ENCODE data around the gene IFI27. TPM values are rescaled to one million over a fixed set of nuclear protein-coding genes. Genes with fewer than 3 reads are reported as not detected.

Gene IFI27
- polyA plus RNA-seq, 1 of the 3 experiments (the other 2 are of a cell fraction), result 1.2 TPM

GRCh38 chr14:94077111-94077821, 33.3 kb upstream of the IFI27 start:
- peaks cover 95% of the 10 kb centered on the region for H3K79me2 ChIP-seq (ENCODE audit: insufficient read depth)
- no peak for DNase-seq
- H3K9me3 ChIP-seq, result peaks cover 18% of the 10 kb centered on the region; the same call in 1 of the 2 replicates
- peaks cover 33 to 40% of the 10 kb centered on the region in 2 experiments for H3K36me3 ChIP-seq (replicated peaks in 1 of 2; ENCODE audit: control insufficient read depth in 1 of 2, insufficient read depth in 2 of 2, low read length in 1 of 2)
- H3K9ac ChIP-seq, result no peak overlapping the region
- no peak overlapping the region for H3K27ac ChIP-seq (ENCODE audit: low read depth in 2 of 2, low read length in 1 of 2)
- H3F3A ChIP-seq (replicated peaks; ENCODE audit: insufficient read depth), result peaks cover 9% of the 10 kb centered on the region
- H3K9me2 ChIP-seq, result no peaks in the 10 kb centered on the region
- H3K4me1 ChIP-seq (ENCODE audit: control insufficient read depth in 1 of 2, insufficient read depth in 2 of 2, low read depth in 1 of 2, low read length in 1 of 2), result peaks cover 12 to 30% of the 10 kb centered on the region in 2 experiments; a peak in 3 of 4 replicates
- H2AFZ ChIP-seq (ENCODE audit: low read depth), result no peak overlapping the region
- ChIA-PET POLR2A (no interaction called here), CTCF (interaction anchor here (0.7 to 1.2 kb wide), 2 partner anchors 11 to 59 kb away, joined by 3 read pairs; no protein-coding TSS in a partner anchor)
- no peak overlapping the region; a peak in 1 of 4 replicates for H3K4me3 ChIP-seq (ENCODE audit: low read depth in 2 of 2, low read length in 1 of 2)
- WGBS (ENCODE audit: low lambda C conversion rate), result 59% methylated on average over 6 of the region's 7 CpGs
- no peak for TF ChIP-seq FOXM1 (IDR thresholded peaks at IDR 0.05; ENCODE audit: low read depth)
- TF ChIP-seq RCOR1 (IDR thresholded peaks at IDR 0.05; ENCODE audit: low read length), result no peak
- TF ChIP-seq TAF1 (IDR thresholded peaks at IDR 0.05; ENCODE audit: borderline replicate concordance, low read depth, low read length), result no peak
- TF ChIP-seq FOSL2 (IDR thresholded peaks at IDR 0.05; ENCODE audit: borderline replicate concordance, low read depth), result no peak
- no peak for TF ChIP-seq NRF1 (IDR thresholded peaks at IDR 0.05; ENCODE audit: low read depth, low read length)
- no peak for TF ChIP-seq GABPA (IDR thresholded peaks at IDR 0.05; ENCODE audit: low read depth)
- TF ChIP-seq PBX3 (IDR thresholded peaks at IDR 0.05), result no peak
- no peak for TF ChIP-seq TEAD4 (IDR thresholded peaks at IDR 0.05; ENCODE audit: borderline replicate concordance, insufficient read depth)
- no peak for TF ChIP-seq TCF12 (IDR thresholded peaks at IDR 0.05)
- TF ChIP-seq REST (IDR thresholded peaks at IDR 0.05; ENCODE audit: low read depth, low read length), result no peak
- no peak for TF ChIP-seq MXI1 (IDR thresholded peaks at IDR 0.05; ENCODE audit: low read depth, low read length)
- TF ChIP-seq ZBTB33 (IDR thresholded peaks at IDR 0.05; ENCODE audit: borderline replicate concordance, low read depth), result no peak
- no peak for TF ChIP-seq FOXJ3 (CRISPR knock-in tag; IDR thresholded peaks at IDR 0.05)
- no peak for TF ChIP-seq GATA2 (CRISPR knock-in tag; IDR thresholded peaks at IDR 0.05)
- no peak for TF ChIP-seq CHD2 (IDR thresholded peaks at IDR 0.05; ENCODE audit: low read length, partially characterized antibody)
- TF ChIP-seq EP300 (IDR thresholded peaks at IDR 0.05; ENCODE audit: borderline replicate concordance in 1 of 2, low read depth in 1 of 2, low read length in 1 of 2), result no peak
- TF ChIP-seq MAX (IDR thresholded peaks at IDR 0.05; ENCODE audit: low read depth), result no peak
- TF ChIP-seq SIN3A (IDR thresholded peaks at IDR 0.05; ENCODE audit: borderline replicate concordance, low read depth, low read length), result no peak
- H3K27me3 ChIP-seq (ENCODE audit: insufficient read depth), result no peaks in the 10 kb centered on the region
- H3K4me2 ChIP-seq, result peak overlapping the region; percentile 94
- peaks cover 33% of the 10 kb centered on the region for H4K20me1 ChIP-seq (ENCODE audit: insufficient read depth)
